ENCODE data around the gene NPTN. TPM values are rescaled to one million over a fixed set of nuclear protein-coding genes. Genes with fewer than 3 reads are reported as not detected.

The NPTN gene
- polyA plus RNA-seq, 1 donor (not counting 4 experiments of a cell fraction or from before 2014, with no cell fraction given): 223 TPM

DNA sequence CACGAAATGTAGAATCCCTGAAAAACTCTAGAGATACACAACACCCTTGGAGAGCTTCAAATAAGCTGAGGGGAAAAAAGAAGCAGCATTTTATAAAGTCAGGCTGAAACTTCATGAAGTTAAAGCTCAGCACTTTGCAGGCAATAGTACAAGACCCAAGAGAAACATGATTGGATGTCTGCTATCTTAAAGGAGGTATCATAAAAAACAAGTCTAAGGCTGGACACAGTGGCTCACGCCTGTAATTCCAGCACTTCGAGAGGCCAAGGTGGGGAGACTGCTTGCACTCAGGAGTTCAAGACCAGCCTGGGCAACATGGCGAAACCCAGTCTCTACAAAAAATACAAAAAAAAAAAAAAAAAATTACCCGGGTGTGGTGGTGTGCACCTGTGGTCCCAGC, 42.9 kb downstream of the NPTN start:
- no peak overlapping the region for H3K9ac ChIP-seq (ENCODE audit: control insufficient read depth, extremely low read depth, insufficient read depth, low read length)
- no peaks in the 10 kb centered on the region for H4K20me1 ChIP-seq (ENCODE audit: control insufficient read depth, extremely low read depth, insufficient read depth, low read length)
- no peaks in the 10 kb centered on the region for H3K9me1 ChIP-seq (ENCODE audit: control insufficient read depth, extremely low read depth, insufficient read depth, low read length)
- H2AFZ ChIP-seq (ENCODE audit: control insufficient read depth, low read length): no peak overlapping the region
- no peak overlapping the region for H3K27ac ChIP-seq (ENCODE audit: control insufficient read depth, insufficient read depth, low read length)
- no peak overlapping the region for H3K4me2 ChIP-seq (ENCODE audit: control insufficient read depth, extremely low read depth, insufficient read depth, low read depth, low read length)
- peaks cover 56% of the 10 kb centered on the region for H3K79me2 ChIP-seq (ENCODE audit: control insufficient read depth, insufficient read depth, low read length)
- no peaks in the 10 kb centered on the region for H3K4me1 ChIP-seq (ENCODE audit: control insufficient read depth, extremely low read depth, insufficient read depth, low read length)
- dilution Hi-C loops (cut with MboI; ENCODE audit: extremely low pct_ligation_motif_present, low sequenced_read_pairs): loop anchor here (25.0 kb wide), 1 partner anchor 97 kb away; the partner anchor contains the start of gene CD276
- peaks cover 29 to 47% of the 10 kb centered on the region in 2 experiments for H3K36me3 ChIP-seq (ENCODE audit: control insufficient read depth in 2 of 2, extremely low read depth in 1 of 2, insufficient read depth in 2 of 2, low read length in 2 of 2)
- no peak for FAIRE-seq
- TF ChIP-seq, protein P1, sequence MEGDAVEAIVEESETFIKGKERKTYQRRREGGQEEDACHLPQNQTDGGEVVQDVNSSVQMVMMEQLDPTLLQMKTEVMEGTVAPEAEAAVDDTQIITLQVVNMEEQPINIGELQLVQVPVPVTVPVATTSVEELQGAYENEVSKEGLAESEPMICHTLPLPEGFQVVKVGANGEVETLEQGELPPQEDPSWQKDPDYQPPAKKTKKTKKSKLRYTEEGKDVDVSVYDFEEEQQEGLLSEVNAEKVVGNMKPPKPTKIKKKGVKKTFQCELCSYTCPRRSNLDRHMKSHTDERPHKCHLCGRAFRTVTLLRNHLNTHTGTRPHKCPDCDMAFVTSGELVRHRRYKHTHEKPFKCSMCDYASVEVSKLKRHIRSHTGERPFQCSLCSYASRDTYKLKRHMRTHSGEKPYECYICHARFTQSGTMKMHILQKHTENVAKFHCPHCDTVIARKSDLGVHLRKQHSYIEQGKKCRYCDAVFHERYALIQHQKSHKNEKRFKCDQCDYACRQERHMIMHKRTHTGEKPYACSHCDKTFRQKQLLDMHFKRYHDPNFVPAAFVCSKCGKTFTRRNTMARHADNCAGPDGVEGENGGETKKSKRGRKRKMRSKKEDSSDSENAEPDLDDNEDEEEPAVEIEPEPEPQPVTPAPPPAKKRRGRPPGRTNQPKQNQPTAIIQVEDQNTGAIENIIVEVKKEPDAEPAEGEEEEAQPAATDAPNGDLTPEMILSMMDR (optimal IDR thresholded peaks at IDR 0.05 in 1 of 3, IDR thresholded peaks at IDR 0.05 in 1 of 3, conservative IDR thresholded peaks at IDR 0.05 in 1 of 3; ENCODE audit: extremely low read depth in 1 of 3, insufficient read depth in 2 of 3, low read length in 3 of 3): no peak
- no peak for TF ChIP-seq EZH2 (IDR thresholded peaks at IDR 0.05; ENCODE audit: low read length)
- DNase-seq (ENCODE audit: low read depth, low spot score): no peak
- H3K27me3 ChIP-seq (ENCODE audit: control insufficient read depth, extremely low read depth, insufficient read depth, low read length): no peaks in the 10 kb centered on the region
- H3K9me3 ChIP-seq (ENCODE audit: control insufficient read depth, low read depth, low read length): no peaks in the 10 kb centered on the region
- H3K4me3 ChIP-seq (ENCODE audit: control insufficient read depth in 2 of 3, extremely low read depth in 1 of 3, insufficient read depth in 2 of 3, low read depth in 1 of 3, low read length in 3 of 3): no peak overlapping the region

GRCh38 chr15:73589766-73590165, 43.4 kb downstream of the NPTN start:
- Histone ChIP-seq H3K9me1 (ENCODE audit: control insufficient read depth, extremely low read depth, insufficient read depth, low read length) (no peaks in the 10 kb centered on the region), H4K20me1 (ENCODE audit: control insufficient read depth, extremely low read depth, insufficient read depth, low read length) (no peaks in the 10 kb centered on the region), H3K79me2 (ENCODE audit: control insufficient read depth, insufficient read depth, low read length) (peaks cover 51% of the 10 kb centered on the region), H3K36me3 (ENCODE audit: control insufficient read depth in 2 of 2, extremely low read depth in 1 of 2, insufficient read depth in 2 of 2, low read length in 2 of 2) (peaks cover 30 to 51% of the 10 kb centered on the region in 2 experiments), H3K27me3 (ENCODE audit: control insufficient read depth, extremely low read depth, insufficient read depth, low read length) (no peaks in the 10 kb centered on the region), H3K27ac (ENCODE audit: control insufficient read depth, insufficient read depth, low read length) (no peak overlapping the region), H3K4me3 (ENCODE audit: control insufficient read depth in 2 of 3, extremely low read depth in 1 of 3, insufficient read depth in 2 of 3, low read depth in 1 of 3, low read length in 3 of 3) (no peak overlapping the region), H3K4me2 (ENCODE audit: control insufficient read depth, extremely low read depth, insufficient read depth, low read depth, low read length) (no peak overlapping the region), H2AFZ (ENCODE audit: control insufficient read depth, low read length) (no peak overlapping the region), H3K9ac (ENCODE audit: control insufficient read depth, extremely low read depth, insufficient read depth, low read length) (no peak overlapping the region), H3K9me3 (ENCODE audit: control insufficient read depth, low read depth, low read length) (no peaks in the 10 kb centered on the region), H3K4me1 (ENCODE audit: control insufficient read depth, extremely low read depth, insufficient read depth, low read length) (no peaks in the 10 kb centered on the region)
- dilution Hi-C loops (cut with MboI; ENCODE audit: extremely low pct_ligation_motif_present, low sequenced_read_pairs): loop anchor here (25.0 kb wide), 1 partner anchor 98 kb away; the partner anchor contains the start of gene CD276
- TF ChIP-seq EZH2 (IDR thresholded peaks at IDR 0.05; ENCODE audit: low read length): no peak
- TF ChIP-seq, protein P1 (optimal IDR thresholded peaks at IDR 0.05 in 1 of 3, IDR thresholded peaks at IDR 0.05 in 1 of 3, conservative IDR thresholded peaks at IDR 0.05 in 1 of 3; ENCODE audit: extremely low read depth in 1 of 3, insufficient read depth in 2 of 3, low read length in 3 of 3): no peak
- DNase-seq (ENCODE audit: low read depth, low spot score) (no peak), FAIRE-seq (no peak)

Measured in keratinocyte (primary cell).